GM18499 (cell line): ENCODE data around the gene SLC6A1.

Experiments used
- ATAC-seq: cut with Tn5 transposase; IDR thresholded peaks from one replicate; pipeline ENCODE4 v1.9.1; 2021; ENCODE audit warnings: moderate number of reproducible peaks; ENCODE audit not compliant: insufficient read depth, unreplicated experiment

Gene SLC6A1

GRCh38 chr3:10992017-10992942 is at the start of gene SLC6A1:
Gene SLC6A1 (plus strand): TSS chr3:10992748. CDS start chr3:11017212, 24,464 bp downstream.
- no peak for ATAC-seq

GRCh38 chr3:10944866-10945265 is 47.7 kb upstream of the SLC6A1 start:
- ATAC-seq, result no peak

GRCh38 chr3:10945683-10946287 is 46.8 kb upstream of the SLC6A1 start:
- no peak for ATAC-seq

GRCh38 chr3:10946526-10946925 is 46.0 kb upstream of the SLC6A1 start:
- no peak for ATAC-seq

- ATAC-seq, result no peak
Observed at GRCh38 chr3:10948326-10948725, 44.2 kb upstream of the SLC6A1 start.

- ATAC-seq, result no peak
Observed at GRCh38 chr3:10949197-10949596, 43.4 kb upstream of the SLC6A1 start.

GRCh38 chr3:10950476-10951294 is 41.9 kb upstream of the SLC6A1 start:
- ATAC-seq, result no peak

- no peak for ATAC-seq
Observed at GRCh38 chr3:10951295-10951926, 41.1 kb upstream of the SLC6A1 start.

- ATAC-seq, result no peak
Observed at GRCh38 chr3:10952525-10952924, 40.0 kb upstream of the SLC6A1 start.

- ATAC-seq, result no peak
Observed at GRCh38 chr3:10954740-10955139, 37.8 kb upstream of the SLC6A1 start.

GRCh38 chr3:10955711-10956453 is 36.7 kb upstream of the SLC6A1 start:
- ATAC-seq, result no peak

GRCh38 chr3:10956531-10956930 is 36.0 kb upstream of the SLC6A1 start:
- ATAC-seq, result no peak

GRCh38 chr3:10956986-10957385 is 35.6 kb upstream of the SLC6A1 start:
- ATAC-seq, result no peak

GRCh38 chr3:10957976-10958749 is 34.4 kb upstream of the SLC6A1 start:
- ATAC-seq, result no peak

- ATAC-seq, result no peak
Observed at GRCh38 chr3:10960255-10960654, 32.3 kb upstream of the SLC6A1 start.

- ATAC-seq, result no peak
Observed at GRCh38 chr3:10961921-10962320, 30.6 kb upstream of the SLC6A1 start.

- no peak for ATAC-seq
Observed at GRCh38 chr3:10962481-10963036, 30.0 kb upstream of the SLC6A1 start.

- ATAC-seq, result no peak
Observed at GRCh38 chr3:10964537-10965167, 27.9 kb upstream of the SLC6A1 start.
